ENCODE results near the gene CTNNBL1.
"Not testable (repeated sequence)": the region's sequence is repeated elsewhere in the genome, so short reads cannot be mapped to it uniquely, and the experiment has no call there.

The CTNNBL1 gene

DNA sequence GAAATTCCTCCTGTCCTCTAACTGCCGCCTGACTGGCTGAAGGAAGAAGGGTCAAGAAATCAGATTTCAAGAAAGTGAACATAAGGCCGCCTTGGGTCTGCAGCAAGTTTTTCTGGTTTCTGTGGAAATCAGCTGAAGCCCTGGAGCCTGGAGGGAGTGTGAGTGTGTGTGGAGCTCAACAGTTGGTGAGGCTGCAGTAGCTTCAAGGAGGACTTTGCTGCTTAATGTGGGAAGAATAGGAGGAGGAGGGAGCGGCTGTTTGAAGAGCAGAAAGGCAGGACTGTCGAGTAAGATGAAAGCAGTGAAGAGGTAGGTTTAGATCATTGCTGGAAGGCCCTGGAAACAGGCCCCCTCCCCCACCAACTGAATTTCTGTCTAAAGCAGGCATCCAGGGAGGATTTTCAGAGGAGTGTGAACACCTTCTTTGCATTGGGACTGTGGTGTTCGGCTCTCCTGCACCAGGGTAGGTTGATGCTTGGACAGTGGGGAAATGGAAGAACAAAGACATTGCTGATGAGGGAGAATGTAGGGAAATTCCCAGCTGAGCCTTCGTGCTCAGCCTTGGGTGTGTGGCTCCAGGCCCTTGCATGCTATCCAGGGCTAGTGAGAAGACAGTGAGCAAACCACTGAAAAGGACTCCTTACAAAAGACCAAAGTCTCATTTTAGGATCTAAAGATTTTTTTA lies 129.6 kb downstream of the CTNNBL1 start:
- DNase-seq, result no peak

DNA sequence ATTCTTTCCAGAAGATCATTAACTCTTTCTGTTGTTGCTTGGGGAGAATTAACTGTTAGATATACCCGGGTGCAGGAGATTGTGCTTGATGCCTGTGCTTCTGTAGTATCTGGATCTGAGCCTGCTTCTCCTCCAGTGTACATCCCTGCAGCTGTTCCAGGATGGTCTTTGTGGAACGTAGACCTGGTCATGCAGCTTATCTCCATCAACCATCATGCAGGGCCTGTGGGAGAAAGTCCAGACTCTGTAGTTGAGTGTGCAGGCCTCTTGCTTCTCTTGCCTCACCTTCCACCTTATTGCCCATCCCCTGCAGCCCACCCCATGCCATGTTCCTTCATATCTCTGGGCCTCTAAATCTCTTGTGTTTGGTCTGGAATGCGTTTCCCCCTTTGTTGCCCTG lies 133.8 kb downstream of the CTNNBL1 start:
- DNase-seq, result no peak

DNA sequence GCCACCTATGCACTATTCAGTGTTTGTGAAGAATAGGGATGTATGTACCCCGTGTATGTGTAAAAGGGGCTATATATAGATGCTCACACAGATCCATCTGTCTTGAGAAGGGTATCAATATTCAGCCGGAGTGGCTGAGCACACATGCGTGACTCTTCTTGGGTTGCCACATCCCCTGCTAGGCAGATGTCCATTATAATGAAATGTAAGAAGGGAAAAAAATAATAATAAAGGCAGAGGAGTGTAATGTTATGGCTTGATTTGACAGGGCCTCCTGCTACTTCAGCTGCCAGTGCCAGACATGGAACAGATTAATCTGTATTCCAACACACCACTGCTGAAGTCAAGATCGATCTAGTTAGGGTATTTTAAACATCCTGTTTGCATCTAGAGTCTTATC lies 134.9 kb downstream of the CTNNBL1 start:
- DNase-seq, result no peak

DNA sequence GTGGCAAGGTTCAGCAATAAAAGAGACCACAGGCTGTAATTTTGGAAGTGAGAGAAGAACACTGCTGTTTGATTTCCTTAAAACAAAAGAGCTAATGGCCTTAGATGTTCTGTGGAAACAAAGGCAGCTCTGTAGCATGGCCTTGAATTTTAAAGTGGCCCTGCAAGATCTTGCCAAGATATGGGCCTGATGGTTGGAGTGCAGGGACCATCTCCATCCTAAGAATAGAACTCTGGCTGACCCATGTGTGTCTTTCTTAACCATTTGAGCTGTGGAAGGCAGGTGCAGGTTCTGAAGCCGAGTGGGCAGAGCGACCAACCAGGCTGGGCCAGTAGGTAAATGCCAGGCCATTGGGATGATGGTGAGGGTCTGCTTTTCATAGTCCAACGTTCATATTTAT lies 135.3 kb downstream of the CTNNBL1 start:
- DNase-seq, result no peak

DNA sequence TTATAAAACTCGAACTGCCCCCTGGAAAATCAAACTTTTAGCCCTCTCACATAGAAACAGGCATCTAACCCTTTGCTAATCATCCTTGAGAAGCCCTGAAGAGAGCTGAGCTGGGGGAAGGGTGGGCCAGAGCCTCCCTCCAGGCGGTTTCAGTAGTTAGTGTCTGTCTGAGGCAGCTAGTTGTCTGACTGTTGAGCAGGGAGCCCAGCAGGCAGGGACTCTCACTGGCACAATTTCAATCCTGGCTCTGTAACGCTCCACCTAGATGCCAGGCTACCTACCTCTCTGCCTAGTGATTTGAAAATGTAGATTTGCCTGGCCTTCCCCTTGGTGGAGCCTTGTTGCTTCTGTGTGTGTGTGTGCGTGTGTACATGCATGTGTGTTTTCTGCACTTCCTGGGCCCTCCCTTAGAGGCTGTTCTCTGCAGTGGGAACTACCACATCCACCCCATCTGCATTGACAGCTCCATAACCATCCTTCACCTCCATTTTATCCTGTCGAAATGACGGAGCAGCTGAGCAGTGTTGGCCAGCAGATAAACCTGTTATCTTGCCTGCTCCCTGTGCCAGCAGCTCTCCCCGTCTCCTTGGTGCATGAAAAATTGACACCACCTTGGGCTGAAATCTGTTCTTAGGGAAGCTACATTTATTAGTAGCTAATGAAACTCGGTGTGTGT lies 139.5 kb downstream of the CTNNBL1 start:
- DNase-seq, result no peak

DNA sequence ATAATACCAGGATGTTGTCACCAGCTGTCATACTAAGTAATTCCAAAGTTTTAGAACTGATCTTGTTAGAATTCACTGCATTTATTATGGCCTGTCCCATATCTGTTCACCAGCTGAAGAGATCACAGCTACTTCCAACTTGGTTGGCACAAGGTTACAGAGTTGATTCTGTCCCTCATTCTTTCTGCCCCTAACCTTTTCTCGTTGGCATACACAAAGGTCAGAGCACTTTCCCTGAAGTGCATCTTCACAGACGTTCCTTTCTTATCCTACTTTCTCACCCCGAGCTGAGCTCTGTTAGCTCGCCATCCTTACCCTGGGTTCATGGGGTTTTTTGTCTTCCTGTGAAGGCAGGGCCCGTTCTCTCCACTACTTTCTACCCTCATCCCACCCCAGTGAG lies 143.1 kb downstream of the CTNNBL1 start:
- no peak for DNase-seq

DNA sequence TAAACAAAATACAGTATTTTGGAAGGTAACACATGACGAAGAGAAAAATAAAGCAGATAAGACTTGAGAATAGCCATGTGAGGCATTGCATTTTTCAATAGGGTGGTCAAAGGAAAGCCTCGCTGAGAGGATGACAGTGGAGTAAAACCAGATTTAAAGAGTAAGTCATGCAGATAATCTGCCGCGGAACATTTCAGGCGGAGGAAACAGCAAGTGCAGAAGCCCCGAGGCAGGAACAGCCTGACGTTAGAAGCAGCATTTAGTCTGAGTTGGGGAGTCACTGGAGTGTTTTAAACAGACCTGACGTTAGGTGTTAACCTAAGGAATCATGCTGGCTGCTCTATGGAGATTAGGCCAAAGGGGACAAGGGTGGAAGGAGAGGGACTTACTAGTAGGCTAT lies 144.1 kb downstream of the CTNNBL1 start:
- DNase-seq, result no peak

DNA sequence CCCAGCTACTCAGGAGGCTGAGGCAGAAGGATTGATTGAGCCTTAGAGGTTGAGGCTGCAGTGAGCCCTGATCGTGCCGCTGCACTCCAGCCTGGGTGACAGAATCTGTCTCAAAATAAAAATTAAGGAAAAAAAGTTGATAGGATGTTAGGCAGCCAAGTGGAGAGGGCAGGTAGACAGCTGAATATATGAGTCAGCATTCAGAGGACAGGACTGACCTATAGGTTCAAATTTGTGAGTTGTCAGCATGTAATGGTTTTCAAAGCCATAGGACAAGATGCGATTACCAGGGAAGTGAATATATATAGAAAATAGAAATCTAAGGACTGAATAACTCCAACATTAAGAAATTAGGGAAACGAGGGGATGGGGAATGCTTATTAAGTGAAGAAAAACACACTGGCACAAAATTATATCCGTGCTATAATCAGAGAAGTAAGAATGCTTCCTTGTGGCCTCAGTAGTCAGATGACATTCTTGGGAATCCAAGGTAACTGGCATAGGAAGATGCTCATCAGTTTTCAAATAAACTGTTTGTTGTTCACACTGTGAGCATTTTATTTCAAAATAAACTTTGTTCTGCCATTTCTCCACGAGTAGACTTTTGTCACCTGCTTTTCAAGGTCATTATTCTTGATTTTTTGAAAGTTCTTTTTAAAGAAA lies 145.1 kb downstream of the CTNNBL1 start:
- DNase-seq, result no peak

DNA sequence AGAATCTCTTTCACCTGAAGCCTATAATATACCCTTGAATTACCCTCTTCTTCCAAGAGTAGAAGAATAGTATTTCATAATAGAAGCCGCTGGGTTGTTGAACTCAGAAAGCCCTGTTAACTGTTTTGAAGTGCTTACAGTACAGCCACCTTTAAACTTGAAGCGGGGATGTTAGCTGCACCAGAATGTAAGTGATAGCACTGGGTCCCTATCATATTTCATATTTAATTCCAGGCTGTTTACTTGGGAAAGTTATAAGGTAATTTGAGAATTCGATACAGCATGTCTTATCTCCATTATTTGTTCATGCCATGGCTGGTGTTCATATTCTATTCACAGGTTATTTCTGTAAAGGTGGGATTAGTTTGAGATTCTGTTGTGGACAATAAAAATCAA lies 145.6 kb downstream of the CTNNBL1 start:
- no peak for DNase-seq

DNA sequence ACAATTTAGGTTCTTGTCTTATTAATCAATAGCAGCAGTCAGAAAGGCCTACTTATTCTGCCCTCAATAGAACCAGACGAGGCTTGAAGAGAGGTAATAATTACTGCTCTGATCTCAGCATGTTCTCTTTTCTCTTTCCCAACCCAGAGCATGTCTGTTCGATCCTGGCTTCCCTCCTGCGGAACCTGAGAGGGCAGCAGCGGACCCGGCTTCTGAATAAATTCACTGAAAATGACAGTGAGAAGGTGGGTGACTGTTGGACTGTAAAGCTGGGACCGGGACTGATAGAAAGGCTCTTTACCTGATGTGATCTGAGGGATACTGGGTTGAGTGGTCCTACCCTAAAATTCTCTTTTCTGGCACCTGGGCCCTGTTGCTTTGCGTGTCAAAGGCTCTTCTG lies 146.1 kb downstream of the CTNNBL1 start:
- DNase-seq, result no peak

DNA sequence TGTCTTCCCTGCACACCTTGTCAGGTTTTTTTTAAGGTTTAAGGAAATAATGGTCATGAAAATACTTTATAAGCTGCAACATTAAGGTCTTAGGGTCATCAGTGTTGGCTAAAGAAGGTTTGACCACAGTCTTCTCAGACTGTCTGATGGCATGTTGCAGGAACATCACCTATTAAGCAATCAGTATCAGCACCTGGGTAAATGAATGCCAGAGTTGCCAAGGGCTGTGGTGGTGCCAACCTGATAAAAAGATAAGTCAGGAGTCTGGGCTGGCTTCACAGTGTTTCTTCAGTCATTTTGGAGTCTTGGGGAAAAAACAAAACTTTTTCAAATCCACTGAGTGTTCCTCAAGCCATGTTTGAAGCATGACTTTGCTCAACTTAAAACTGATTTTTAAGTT lies 147.6 kb downstream of the CTNNBL1 start:
- DNase-seq, result no peak

DNA sequence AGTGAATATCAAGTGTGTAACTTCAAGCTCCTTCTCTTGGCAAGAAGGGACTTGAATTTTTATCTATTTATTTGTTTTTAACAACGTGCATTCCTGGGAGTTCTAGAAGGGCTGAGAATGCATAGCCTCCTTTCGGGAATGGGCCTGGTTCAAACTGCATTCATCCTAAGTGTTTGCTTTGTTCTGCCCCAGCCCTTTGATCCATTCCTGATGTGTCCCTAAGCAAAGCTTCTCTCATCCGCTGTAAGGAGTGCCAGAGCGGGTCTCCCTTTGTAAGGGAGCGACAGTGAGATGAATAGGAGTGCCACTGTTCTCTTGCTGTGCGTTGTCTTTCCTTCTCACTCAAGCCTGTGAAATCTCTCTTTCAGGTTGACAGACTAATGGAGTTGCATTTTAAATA lies 148.1 kb downstream of the CTNNBL1 start:
- no peak for DNase-seq

DNA sequence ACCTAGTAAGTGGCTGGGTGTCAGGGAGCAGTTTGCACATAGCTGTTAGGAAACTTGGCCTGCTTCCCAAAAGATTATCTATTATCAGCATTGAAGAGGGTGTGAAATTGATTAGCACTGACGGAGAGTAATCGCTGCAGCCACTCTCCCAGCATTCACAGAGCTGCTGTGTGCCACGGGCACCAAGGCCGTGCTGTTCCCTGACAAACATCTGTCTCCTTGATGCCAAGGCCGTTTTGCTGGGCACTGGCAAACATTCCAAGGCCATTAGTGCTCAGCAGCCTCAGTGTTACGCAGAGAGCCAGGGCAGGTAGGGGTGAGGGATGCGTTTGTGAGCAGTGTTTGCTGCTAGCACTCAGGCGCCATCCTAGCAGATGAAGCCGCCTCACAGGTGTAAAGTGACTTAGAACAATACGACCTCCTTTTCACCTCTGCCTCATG lies 151.4 kb downstream of the CTNNBL1 start:
- no peak for DNase-seq

DNA sequence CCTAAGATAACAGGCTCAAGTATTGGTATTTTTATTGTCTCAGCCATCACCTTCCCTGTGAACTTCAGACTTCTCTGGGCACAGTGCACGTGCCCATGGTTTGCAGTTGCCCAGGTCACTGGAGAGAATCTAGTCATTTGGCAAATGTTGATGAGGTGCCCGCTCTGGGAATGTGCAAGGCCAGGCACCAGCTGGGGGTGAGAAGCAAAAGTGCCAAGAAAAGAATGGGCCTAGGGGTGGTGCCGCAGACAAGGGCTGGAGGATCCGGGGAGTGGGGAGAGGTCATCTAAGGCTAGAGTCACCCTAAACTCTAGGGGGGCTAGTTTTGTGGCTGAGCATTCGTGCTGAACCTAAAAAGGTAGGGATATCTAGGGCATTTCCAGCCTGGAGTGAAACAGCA lies 152.0 kb downstream of the CTNNBL1 start:
- DNase-seq, result no peak

DNA sequence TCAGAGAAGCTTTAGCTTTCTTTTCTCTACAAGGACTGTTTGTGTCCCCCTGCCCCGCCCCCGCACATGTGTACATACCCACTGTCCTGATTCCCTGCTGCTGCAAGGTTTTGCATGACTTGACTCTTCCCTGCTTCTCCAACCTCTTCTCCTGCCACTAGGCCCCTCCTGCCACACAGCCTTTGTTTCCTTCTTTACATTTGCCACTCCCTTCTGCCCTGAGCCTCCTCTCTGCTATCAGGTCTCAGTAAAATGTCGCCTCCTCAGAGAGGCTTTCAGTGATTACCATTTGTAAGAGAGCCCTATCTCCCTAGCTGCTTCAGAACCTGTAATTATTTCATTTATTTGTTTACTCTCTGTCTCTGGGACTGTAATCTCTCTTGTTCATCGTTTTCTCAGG lies 152.7 kb downstream of the CTNNBL1 start:
- no peak for DNase-seq

DNA sequence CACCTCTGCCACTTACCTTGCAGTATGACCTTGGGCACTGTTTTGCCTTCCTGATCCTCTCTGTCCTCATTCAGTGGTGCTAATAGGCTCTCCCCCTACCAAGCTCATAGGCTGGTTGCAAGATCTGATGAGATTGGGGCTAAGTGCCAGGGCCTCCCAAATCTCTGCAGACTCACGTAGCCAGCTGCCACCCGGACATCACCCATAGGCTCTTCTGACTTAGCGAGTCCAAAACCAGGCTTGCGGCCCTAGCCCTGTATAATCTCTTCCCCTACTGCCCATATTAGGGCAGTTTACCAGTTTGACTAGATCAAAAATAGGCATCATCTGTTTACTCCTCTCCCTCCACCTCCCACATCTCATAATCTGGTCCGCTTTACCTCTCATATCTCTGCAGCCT lies 154.9 kb downstream of the CTNNBL1 start:
- DNase-seq, result no peak

DNA sequence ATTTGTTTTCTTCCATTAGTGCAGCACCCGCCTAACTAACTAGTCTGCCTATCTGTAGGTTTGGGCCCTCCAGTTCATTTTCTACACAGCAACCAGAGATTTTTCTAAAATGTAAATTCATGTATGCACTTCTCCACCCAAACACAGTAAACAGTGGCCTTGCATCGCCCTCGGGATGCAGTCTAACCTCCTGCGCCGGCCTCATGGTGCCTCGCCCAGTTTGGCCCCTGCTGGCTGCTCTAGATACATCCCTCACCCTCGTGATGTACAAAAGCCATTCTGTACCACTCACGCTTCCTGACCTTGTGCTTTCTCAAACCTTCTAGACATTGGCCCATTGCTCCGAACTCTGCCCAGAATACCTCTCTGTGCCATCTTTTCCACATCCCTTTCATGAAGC lies 155.3 kb downstream of the CTNNBL1 start:
- DNase-seq, result no peak

DNA sequence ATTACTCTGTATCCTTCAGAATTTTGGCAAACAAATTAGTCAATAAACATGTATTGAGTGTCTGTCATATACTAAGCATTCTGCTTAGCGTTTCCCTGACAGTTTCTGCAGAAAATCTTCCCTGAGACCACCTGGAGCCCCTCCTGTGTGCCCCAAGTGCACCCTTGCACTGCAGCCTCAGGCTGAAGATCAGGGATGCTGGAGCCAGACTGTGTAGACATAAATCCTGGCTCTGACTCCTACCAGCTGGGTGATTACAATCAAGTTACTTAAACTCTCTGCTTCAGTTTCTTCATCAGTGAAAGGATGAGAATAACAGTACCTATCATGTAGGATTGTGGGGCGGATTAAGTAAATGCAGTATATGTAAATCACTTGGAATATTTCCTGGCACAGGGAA lies 155.7 kb downstream of the CTNNBL1 start:
- no peak for DNase-seq

DNA sequence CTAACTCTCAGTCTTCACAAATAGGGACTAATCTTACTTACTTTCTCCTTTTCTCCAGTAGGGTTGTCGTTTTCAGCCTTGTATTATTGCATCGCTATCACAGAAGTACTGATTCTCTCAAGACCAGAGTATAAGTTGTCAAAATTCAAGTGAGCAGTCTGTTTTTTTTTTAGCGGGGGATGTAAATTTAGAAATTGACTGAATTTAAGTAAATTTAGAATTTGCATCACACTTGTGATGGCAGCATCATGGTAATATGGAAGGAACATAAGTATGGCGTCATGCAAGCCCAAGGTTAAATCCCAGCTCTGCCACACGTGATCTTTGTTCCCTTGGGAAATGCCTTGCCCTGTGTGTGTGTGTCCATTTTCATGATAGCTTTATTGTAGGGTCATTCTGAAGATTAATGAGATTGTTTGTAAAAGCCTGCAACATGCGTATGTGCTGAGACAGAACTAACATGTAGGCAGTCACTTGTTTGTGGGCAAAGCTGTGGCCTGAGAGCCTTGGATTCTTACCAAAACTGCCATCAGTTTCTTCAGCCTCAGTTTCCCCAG lies 156.3 kb downstream of the CTNNBL1 start:
- no peak for DNase-seq

DNA sequence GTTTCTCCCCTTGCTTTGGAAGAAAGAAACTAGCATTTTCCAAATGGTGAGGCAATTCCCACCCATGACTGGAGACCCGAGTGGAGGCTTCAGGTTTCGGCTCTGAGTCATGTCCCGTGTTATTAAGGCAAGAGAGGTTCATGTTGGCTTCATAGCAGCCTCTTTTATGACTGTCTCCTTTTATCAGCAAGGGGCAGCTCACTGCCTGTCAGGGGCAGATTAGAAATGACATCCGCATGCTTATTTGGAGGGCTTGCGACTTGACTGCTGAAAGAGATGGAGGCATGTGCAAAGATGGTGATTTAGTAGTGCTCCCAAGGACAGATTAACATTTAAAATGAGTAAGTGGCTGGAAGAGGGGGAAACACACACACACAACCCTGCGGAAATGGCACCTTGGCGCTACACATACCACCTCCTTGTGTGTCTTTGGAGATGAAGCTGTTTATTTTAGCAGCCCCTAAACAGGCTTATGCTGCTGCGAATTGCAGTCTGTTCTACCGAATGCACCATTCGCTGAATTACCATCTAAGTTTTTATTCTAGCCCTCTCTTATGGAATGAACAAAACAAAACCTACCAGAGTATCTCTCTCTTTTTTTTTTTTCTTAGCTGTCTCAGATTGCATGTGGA lies 157.0 kb downstream of the CTNNBL1 start:
- no peak for DNase-seq

DNA sequence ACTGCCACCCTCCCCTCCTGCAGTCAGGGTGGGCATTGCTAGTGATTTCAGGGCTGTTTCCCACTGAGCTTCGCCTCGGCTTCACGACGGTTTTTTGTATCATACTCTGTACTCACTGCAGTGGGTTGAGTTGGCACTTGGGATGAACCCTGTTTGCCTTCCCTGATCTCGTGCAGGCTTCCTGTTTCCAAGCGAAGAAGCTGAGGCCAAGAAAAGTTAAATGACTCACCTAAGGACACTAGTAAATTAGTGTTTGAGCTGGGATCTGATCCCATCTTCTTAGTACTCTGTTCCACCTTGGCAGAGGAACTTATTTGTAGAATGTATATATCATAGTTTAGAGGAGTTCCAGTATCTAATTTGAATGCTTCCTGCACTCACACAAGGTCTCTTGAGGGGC lies 158.8 kb downstream of the CTNNBL1 start:
- no peak for DNase-seq

DNA sequence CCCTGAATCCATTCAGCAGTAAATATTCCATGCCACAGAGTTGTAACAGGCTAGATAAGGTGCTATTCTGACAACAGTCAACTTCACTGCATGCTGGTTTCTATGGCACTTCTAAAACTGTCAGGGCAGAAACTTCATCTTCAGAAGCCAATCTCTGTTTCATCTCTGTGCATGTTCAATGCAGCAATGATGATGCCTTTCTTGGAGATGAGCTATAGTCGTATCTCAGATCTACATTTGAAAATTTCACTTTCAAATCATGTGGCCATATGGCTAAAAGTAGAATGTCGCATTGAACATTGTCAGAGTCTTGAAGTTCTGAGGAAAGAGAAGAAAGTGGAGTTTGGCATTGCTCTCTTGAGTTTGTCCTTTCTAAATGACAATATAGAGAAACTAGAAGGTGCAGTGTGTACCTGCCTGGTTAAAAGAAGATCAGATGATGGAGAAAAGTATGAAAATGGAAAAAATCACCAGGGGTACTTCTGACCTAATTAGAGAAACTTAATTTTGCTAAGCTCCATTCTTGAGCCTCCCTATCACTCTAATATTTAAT lies 160.1 kb downstream of the CTNNBL1 start:
- DNase-seq, result no peak

DNA sequence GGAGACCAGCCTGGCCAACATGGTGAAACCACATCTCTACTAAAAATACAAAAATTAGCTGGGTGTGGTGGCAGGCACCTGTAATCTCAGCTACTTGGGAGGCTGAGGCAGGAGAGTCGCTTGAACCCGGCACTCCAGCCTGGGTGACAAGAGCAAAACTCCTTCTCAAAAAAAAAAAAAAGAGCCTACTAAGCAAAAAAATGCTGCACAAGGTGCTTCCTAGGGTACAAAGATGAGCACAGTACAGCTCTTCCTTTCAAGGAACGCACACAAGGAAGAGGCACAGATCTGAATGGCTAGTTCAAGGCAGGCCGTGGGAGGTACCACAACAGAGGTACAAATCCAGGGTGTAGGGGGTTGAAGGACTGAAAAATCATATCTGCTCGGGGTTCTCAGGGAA lies 162.2 kb downstream of the CTNNBL1 start:
- DNase-seq, result not testable (repeated sequence)
